Activated CD8-positive, alpha-beta memory T cell treated with anti-CD3 and anti-CD28 coated beads for 48 hours (primary cell): ENCODE measurements around the gene PEX5L.

Experiments
- DNase-seq, 3 experiments: peaks; one replicate each; pipeline ENCODE4 v3.0.0-alpha.2; 2020; ENCODE audit warnings: low read depth in 2 of 3, low spot score in 2 of 3

Gene PEX5L

DNA sequence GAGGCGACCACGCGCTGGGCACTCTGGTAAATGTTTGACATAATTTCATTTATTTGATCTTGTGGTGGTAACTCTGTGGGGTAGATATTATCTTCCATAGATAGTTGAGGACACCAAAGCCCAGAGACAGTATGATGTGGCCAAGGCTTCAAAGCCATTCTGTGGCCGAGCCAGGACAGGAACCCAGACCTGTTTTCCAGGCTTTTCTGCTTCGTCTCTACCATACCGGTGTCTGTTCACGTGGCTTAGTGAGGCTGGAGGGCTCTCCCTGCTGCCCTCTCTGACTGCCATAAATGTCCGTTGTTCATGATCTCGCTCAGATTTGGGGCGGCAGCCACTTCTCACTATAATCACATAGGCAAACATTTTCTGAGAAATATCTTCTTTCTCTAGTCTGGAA is 134.7 kb downstream of the PEX5L start:
- DNase-seq: no peak

DNA sequence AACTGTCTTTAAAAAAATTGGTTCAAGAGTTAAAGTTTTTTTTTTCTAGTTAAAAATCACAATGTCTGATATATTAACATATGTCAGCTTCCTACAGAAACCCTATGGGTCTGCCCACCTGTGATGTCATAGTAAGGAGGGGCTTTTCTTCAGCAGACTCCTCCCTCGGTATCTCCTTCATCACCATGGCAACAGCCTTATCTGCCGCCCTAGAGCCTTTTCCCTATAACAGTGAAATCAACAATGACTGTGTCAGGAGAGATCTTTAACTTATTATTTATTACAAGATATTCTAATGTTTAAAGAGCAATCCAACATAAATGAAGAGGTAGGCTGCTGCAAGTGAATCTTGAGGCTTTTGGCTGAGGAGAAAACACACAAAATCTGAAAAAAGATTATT is 138.7 kb downstream of the PEX5L start:
- no peak for DNase-seq

DNA sequence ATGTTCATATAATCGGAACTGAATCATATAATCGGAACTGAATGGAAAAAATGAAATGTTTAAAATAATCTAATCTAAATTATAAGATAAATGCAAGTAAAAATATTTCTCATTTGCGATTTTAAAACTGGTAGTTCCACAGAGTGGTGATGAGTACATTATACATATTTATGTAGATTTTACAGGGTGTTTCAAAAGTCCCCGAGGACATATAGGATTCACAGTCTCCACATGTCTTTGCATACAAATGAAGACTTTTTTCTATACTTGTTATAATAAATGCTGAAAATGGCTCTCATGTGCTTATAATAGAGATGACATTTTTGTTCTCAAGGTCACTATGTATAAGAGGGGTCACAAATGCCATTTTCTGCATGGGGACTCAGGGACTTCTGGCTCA is 139.5 kb downstream of the PEX5L start:
- no peak for DNase-seq

DNA sequence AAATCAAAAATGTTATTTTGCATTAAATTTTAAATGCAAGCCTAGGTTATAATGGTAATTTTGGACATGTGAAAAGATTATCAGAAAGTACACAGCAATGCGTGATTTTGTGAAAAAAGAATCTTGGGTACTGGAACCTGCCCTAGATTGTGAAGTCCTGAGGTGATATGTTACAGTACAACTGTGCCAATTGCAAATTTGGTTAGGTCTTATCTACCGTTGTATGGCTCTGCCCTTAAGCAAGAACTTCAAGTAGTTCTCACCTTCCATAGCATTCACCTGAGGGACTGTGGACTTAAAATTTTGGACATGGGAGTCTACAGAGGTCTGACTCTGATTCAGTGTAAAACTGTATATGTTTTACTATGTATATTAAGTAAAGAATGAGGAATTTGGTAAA is 140.2 kb downstream of the PEX5L start:
- no peak for DNase-seq

DNA sequence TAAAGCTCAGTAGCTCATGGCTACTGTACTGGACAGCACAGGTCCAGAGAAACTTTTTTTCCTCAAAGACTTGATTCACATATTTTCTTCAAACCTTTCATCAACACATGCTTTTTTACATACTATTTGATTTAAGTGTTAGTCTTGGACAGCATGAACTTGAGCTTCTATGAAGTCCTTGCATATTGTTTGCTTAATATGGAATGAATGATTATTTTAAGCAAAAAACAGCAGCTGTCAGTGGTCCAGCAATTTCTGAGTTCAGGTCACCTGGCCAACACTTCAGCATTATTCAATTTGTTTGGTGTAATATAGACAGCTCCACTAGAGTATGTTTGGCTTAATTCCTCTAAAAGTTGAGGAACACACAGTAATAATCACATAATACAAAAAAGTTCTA is 141.4 kb downstream of the PEX5L start:
- no peak for DNase-seq

DNA sequence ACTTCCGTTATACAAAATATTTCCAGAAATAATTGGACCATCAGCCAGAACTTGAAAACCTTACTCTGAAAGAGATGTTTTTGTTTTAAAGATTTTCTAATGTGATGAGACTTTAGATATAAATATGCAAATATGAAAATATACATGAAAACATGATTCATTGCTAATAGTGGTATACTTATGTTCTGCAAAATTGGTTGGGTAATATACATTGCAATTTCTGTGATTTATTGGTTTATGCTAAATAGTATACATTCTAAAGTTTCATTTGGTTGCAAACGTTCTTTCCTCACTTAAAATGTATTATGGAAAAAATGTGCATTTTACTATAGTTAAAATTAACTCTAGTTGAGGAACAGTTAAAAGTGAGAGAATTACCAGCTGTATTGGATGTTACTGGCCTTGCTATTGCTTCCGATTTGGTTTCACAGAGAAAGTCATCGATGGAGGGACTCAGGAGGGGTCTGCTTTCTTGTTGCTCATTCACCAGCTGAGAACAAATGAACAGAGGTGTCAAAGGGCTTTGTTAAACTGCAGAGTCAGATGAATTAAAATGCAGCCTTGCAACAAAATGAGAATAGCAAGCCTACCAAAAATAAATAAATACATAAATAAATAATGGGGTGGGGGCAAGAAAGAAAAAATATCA is 149.3 kb downstream of the PEX5L start:
- no peak for DNase-seq

DNA sequence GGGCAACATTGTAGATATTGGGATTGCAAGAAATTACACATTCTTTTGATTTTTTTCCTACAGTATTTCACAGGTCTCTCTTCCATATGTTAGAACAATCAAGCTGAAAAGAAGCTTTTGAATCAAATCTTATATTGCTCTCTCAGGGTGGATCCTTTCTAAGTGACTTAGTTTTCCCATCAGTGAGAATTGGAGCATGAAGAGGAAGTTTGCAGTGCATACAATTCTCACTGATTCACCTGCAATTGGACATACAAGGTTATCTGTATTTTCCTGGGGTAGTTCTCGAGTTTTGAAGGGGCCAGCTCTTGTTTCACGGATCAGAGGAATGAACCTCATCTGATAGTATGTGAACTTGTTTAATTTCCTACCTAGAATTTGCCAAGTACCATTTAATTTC is 150.8 kb downstream of the PEX5L start:
- no peak for DNase-seq

DNA sequence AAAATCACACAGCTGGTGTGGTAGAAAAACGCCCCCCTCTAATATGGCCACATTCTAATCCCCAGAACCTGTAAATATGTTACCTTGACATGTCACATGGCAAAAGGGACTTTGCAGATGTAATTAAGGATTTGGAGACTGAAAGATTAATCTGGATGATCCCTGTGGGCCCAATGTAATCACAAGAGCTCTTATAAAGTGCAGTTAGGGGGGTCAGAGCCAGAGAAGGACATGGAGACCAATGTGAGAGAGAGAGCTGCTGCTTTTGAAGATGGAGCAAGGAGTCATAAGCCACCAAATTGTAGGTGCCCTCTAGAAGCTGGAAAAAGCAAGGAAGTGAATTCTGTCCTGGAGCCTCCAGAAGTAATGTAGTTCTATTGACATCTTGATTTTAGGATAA is 152.6 kb downstream of the PEX5L start:
- DNase-seq: no peak

DNA sequence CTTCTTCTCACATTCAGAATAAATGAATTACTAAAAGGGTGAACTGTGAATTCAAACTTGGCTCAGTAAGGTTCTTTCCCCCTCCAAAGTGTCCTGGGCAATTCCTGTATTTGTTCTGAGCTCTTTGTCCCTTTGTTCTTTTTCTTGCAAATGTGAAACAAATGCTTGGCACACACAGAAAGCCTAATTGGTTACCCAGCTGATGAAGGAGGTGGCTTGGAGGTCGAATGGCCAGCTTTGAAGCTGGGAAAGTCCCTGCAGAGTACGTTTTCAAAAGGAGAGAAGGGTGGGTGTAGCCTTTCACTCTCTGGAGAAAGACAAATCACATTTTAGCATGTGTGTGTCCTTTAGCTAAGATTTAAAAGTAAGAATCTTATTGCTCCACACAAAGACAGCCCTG is 154.4 kb downstream of the PEX5L start:
- DNase-seq: no peak

DNA sequence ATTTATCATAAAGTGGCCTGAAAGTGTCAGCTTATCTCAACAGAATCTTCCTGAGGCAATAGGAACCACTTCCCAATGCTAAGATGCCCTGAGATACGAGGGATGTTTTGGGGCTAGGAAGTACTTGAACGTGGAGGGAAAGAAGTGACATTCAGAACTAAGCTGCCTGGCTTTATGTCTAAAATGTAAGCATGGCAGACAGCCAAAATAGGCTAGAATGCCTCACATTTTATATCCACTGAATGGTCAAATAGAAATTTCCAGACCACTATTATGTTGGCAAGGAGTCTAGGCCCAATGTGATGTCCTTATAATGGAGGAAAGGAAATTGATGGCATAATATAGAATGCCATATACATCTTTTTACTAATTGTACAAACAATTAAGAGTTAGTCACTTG is 154.9 kb downstream of the PEX5L start:
- no peak for DNase-seq

DNA sequence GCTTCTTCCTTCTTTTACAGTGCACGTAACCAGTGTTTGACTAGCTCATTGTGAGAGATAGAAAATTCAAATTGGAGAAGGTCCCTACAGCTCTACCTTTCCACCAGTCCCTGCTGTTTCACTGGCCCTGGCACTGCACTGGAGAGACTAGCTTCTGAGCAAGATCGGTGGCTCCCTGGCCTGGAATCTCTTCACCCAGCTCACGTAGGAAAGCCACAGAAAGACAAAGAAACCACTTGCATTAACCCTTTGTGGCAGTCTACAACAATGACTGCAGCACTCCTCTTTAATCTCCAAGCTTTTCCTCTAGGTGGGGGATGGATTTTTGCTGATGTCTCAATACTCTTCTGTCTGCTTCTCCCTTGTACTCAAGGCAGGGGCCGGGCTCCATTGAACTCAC is 155.9 kb downstream of the PEX5L start:
- no peak for DNase-seq

DNA sequence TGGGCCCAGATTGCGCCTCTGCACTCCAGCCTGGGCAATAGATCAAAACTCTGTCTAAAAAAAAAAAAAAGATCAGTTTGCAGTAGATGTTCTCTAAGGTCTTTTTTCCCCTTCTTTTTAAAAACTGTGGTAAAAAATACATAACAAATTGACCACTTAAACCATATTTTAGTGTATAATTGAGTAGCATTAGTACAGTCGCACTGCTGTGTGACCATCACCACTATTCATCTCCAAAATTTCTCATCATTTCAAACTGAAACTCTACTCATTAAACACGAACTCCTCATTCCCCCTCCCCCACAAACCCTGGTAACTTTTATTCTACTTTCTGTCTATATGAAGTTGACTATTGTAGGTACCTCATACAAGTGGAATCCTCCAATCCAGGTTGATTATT is 160.3 kb downstream of the PEX5L start:
- no peak for DNase-seq

DNA sequence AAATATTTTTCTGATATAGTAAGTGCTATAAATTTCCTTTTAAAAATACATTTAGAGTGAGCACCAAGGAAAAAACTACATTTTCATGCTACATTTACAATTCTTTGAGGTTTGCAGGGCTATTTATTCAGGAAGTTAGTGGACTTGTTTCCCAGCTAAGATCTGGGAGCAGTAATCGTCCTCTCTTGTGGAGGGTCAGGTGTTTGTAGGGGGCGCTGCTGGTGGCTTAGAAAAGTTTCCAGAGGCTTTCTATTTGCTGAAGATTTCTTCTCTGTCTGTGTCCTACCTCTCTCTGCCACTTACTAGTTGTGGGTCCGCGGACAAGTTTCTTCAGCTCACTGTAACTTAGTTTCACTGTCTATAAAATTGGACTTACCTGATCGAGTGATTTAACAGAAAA is 163.9 kb downstream of the PEX5L start:
- DNase-seq: no peak

DNA sequence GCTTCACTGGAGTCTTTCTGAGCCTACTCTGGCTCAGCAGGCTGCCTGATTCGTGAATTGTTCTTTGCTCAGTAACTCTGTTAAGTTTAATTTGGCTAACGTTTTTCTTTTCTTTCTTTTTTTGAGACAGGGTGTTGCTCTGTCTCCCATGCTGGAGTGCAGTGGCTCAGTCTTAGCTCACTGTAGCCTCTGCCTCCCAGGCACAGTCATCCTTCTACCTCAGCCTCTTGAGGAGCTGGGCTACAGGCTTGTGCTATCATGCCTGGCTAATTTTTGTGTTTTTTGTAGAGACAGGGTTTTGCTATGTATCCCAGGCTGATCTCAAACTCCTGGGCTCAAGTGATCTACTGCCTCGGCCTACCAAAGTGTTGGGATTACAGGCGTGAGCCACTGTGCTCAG is 165.0 kb downstream of the PEX5L start:
- DNase-seq: no peak

DNA sequence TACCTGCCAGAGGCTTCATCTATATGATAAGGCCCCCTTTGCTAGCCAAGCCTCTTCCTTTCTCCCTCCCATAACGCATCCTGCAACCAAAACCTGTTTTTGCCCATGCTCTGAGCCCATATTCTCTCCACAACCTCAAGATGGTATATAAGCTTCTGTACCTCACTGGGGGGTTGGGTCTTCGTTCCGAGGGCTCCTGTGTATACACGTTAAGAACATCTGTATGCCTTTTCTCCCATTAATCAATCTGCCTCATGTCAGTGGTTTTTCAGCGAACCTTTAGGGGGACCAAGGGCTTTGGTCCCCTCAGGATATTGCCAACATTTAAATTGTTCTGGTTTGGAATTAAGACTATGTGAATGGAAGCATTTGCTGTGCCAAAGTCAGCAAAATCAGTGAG is 168.0 kb downstream of the PEX5L start:
- no peak for DNase-seq

DNA sequence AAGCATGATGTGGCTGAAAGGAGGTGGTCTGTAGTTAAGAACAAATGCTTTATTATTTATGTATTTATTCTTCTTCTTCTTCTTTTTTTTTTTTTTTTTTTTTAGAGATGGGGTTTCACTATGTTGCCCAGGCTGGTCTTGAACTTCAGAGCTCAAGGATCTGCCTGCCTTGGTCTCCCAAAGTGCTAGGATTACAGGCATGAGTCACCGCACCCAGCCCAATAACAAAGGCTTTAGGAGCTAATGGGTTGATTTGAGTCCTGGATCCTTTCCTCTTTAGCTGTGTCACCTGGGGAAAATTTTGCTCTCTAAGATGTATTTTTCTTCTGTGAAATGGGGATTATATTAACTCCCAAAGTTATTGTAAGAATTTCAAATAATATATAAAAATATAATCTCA is 168.8 kb downstream of the PEX5L start:
- no peak for DNase-seq

DNA sequence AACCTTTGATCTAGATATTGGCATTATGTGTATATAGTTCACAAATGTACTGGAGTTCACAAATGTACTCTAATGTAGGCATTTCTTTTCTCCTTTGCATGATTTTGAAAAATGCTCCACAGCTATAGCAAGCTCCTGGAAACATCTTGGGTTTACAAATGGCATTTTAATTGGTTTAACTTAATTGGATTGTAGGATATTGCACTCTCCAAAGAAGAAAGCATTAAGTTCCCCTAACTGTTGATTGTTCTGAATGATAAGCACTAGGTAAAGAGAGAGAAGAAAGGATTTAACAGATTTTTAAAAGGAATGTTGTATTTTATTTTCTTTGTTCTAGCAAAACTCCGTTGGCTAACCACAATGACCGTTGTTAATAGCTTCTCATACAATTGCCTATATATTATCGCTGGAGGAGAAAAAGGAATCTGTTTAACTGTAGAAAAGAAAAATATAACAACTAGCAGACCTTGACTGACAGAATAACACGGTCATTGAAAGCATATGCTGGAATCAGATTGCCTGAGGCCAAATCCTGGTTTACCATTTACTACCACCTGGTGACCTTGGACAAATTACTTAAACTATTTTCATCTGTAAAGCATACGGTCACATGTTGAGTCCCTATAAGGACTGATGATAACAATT is 170.8 kb downstream of the PEX5L start:
- DNase-seq: no peak

DNA sequence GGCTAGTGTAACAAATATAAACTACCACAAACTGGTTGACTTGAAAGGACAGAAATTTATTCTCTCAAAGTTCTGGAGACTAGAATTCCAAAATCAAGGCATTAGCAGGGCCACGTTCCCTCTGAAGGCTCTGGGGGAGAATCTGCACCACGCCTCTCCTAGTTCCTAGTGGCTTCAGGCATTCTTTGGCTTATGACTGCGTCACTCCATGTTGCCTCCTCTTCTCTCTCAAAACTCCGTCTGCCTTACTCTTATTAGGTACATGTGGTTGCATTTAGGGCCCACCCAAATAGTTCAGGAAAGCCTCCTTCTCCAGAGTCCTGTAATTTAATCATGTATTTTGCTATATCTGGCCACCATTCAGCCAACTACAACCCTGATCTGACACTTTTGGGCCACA is 174.8 kb downstream of the PEX5L start:
- no peak for DNase-seq

DNA sequence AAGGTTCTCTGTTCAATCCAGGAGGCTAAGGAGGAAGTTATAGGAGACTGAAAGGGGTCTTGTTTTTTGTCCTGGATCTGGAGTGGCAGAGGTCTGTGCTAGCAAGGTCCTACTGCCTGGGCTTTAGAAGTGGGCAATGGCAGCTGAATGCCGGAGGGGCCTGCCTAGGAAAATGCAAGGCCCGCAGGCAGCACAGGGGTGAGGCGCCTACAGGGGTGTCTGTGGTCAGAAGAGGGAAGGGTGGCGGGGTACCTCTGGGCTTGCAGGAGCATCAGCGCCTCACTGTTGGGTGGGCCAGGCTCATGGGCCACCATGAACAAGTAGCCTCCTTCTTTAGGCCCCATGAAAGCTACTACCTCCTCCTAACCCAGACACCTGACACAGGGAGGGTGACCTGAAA is 175.4 kb downstream of the PEX5L start:
- DNase-seq: no peak

DNA sequence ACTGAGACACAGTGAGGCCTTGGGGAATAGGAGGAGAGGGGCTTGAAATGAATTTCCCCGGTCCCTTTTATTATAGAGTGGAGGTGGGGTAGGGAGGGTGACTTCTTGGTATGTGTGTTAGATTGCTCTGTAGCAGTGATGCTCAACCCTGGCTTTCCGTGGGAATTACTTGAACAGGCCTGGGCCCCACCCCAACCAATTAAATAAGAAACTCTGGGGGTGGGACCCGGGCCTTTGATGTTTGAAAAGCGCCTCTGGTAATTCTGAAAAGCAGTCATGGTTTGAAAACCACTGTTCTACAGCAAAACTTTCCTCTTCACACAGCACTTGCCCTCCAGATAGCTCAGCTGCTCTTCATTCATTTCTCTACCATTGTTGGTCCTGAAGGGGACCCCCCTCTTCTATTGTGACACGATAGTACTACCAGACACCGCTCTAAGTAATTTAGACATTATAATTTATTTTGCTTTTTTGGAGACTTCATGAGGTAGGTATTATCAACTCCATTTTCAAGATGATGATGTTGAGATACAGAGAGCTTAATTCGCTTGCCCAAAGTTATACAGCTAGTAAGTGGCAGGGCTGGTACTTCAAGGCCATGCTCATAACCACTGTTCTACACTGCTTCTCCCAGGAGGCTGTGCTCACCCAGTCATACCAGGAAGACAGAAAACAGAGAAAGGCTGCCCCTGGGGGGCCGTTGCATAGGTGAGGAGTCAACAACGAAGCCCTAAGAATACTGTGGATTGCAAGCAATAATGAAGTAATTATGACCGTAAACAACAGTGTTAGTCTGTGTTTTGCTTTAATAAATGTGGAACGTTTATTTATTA is 176.2 kb downstream of the PEX5L start:
- no peak for DNase-seq

DNA sequence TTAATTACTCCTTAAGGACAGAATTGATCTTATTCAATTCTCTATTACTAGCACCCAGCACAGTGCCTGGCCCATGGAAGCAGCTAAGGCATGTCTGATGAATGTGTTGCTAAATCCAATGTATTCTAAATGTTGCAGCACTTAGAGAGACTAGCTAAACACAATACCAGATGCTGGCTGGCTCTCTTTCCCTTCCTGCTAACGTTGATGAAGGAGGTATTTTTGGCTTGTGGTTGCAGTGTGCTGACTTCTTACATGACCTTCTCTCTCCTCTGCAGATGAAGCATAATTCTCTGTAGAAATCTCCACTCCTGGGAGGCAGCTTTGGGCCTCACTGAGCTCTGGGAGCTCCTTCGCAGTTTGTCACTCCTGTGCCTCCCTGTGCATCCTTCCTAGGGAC is 183.6 kb downstream of the PEX5L start:
- no peak for DNase-seq

DNA sequence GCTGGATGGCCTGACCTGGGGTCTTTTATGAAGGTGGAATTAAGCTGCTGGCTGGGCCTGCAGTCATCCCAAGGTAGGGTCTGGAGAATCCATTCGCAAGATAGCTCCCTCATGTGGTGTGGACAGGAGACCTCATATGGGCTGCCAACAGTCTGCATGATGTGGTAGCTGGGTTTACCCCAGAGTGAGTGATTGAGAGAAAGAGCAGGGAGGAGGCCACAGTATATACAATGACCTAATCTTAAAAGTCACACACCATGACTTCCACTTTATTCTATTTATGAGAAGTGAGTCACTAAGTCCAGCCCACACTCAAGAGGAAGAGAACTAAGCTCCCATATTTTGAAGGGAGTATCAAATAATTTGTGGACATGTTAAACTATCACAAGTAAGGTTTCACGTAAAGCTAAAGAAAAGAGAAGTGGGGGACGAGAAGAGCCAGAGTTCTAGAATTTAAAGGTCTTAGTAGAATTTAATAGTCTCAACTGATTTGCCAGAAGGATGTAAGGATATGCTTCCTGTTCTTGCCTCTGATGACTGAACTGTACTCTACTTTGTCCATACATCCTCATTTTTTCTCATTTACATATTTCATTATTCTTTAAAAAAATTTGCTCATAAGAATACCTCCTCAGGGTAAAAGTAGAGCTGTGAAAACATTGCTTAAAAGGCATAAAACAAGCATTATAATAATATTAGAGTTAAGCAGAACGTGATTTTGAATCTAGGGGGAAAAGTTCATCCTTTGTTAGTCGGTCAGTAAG is 184.4 kb downstream of the PEX5L start:
- no peak for DNase-seq
